Panc1 (cell line): ENCODE data around the gene CHP2. TPM values are rescaled to one million over a fixed set of nuclear protein-coding genes. Genes with fewer than 3 reads are reported as not detected.

Experiments used
- ATAC-seq: fragments of 200-7000 bp; cut with Tn5 transposase; 2 replicates; pipeline ENCODE4 v1.9.1; 2020; ENCODE audit warnings: mild to moderate bottlenecking, moderate library complexity
- BruUV-seq: library from RNA; stranded (reverse); fragments of 400-500 nt; replicated peaks from 2 replicates; lab custom pipeline; 2021; lab: Mats Ljungman, UMichigan
- CTCF ChIA-PET: fragments of 300-600 bp; sonication (Branson Sonifier 250); formaldehyde crosslinking; loops from one replicate; lab custom pipeline; 2022; ENCODE audit warnings: antibody characterized with exemption; lab: Charles Lee
- POLR2A ChIA-PET: fragments of 300-600 bp; sonication (Branson Sonifier 250); formaldehyde crosslinking; loops from one replicate; lab custom pipeline; 2022; ENCODE audit warnings: antibody characterized with exemption; lab: Charles Lee
- DNase-seq: peaks from one replicate; pipeline ENCODE4 v3.0.0-alpha.2; 2010; ENCODE audit warnings: low read depth, low spot score
- H3K27ac ChIP-seq: 2 replicates; pipeline ENCODE4 v1.5.1; 2011; ENCODE audit warnings: mild to moderate bottlenecking, low read length, inconsistent platforms
- H3K27me3 ChIP-seq: fragments of 200-500 bp; sonication (Bioruptor generic); 2 replicates; pipeline ENCODE4 v1.6.0; 2014; ENCODE audit warnings: low read length, inconsistent platforms; ENCODE audit not compliant: control insufficient read depth, insufficient read depth
- H3K36me3 ChIP-seq: fragments of 200-500 bp; sonication (Bioruptor generic); 2 replicates; pipeline ENCODE4 v1.5.1; 2014; ENCODE audit warnings: inconsistent platforms, mild to moderate bottlenecking, low read length, moderate library complexity; ENCODE audit not compliant: control insufficient read depth, insufficient read depth
- H3K4me1 ChIP-seq: 2 replicates; pipeline ENCODE4 v1.5.1; 2011; ENCODE audit warnings: inconsistent platforms, mild to moderate bottlenecking, low read length, moderate library complexity; ENCODE audit not compliant: control insufficient read depth, insufficient read depth
- H3K4me3 ChIP-seq, 2 experiments: 2 replicates each; pipeline ENCODE4 v1.5.1; 2011 to 2012; ENCODE audit warnings: low read depth in 2 of 2, low read length in 2 of 2, mild to moderate bottlenecking in 2 of 2, inconsistent platforms in 1 of 2, moderate library complexity in 1 of 2
- H3K9me3 ChIP-seq: fragments of 200-500 bp; sonication (Bioruptor generic); 2 replicates; pipeline ENCODE4 v1.5.1; 2014; ENCODE audit warnings: low read depth, mild to moderate bottlenecking, inconsistent platforms, low read length, moderate library complexity; ENCODE audit not compliant: control insufficient read depth, insufficient read depth
- CTCF ChIP-seq: fragments of 450-650 bp; IDR thresholded peaks from 2 replicates; pipeline ENCODE4 v1.5.1; 2017; ENCODE audit warnings: mild to moderate bottlenecking
- POLR2AphosphoS5 ChIP-seq: IDR thresholded peaks from 2 replicates; pipeline ENCODE4 v1.6.1; 2012; ENCODE audit warnings: mild to moderate bottlenecking, low read depth, low read length, moderate library complexity
- REST ChIP-seq, 2 experiments: IDR thresholded peaks; 2 replicates each; pipeline ENCODE4 v1.6.1; 2011 to 2012; ENCODE audit warnings: low read depth in 2 of 2, control low read depth in 1 of 2, low read length in 1 of 2, mild to moderate bottlenecking in 1 of 2, moderate library complexity in 1 of 2; ENCODE audit not compliant: insufficient read depth in 1 of 2
- SIN3A ChIP-seq: IDR thresholded peaks from 2 replicates; pipeline ENCODE4 v1.6.1; 2012; ENCODE audit warnings: low read depth, mild to moderate bottlenecking, low read length, moderate library complexity, borderline replicate concordance; ENCODE audit not compliant: insufficient read depth
- TCF7L2 ChIP-seq: IDR thresholded peaks from 2 replicates; pipeline ENCODE4 v1.6.1; 2011; ENCODE audit warnings: mild to moderate bottlenecking, low read depth, low read length, inconsistent platforms
- in situ Hi-C: cut with HindIII; loops from 2 replicates; pipeline ENCODE4 v1.10.0; 2016; ENCODE audit warnings: low sequenced_read_pairs, low pct_unique_long_range_greater_than_20kb
- intact Hi-C: fragments of 100-400 bp; cut with micrococcal nuclease; formaldehyde crosslinking; loops from one replicate; pipeline ENCODE4 v1.10.0; 2022; ENCODE audit not compliant: unreplicated experiment
- total RNA-seq: library from RNA; stranded (reverse); gene quantifications from one replicate; pipeline ENCODE4 v1.2.1, GENCODE V29; 2021; ENCODE audit not compliant: unreplicated experiment

CHP2 gene
- total RNA-seq, 1 experiment from 2014 or later: not detected

- ATAC-seq (no peak), DNase-seq (no peak)
- H3K4me1 ChIP-seq: no peaks in the 10 kb centered on the region
- H3K27ac ChIP-seq: no peak overlapping the region
- no peak for TF ChIP-seq CTCF
- TF ChIP-seq REST (IDR thresholded peaks at IDR 0.05; ENCODE audit: insufficient read depth in 1 of 2, low read depth in 2 of 2, low read length in 1 of 2): no peak
- no peak for TF ChIP-seq SIN3A
- TF ChIP-seq POLR2AphosphoS5: no peak
- TF ChIP-seq TCF7L2: no peak
- H3K27me3 ChIP-seq: no peaks in the 10 kb centered on the region
- intact Hi-C loops (no loop called here), in situ Hi-C loops (no loop called here)
- no TSS peak for BruUV-seq
- H3K4me3 ChIP-seq: no peak overlapping the region
- CTCF ChIA-PET: no interaction called here
- POLR2A ChIA-PET: no interaction called here
- no peaks in the 10 kb centered on the region for H3K36me3 ChIP-seq
- H3K9me3 ChIP-seq: peaks cover 4% of the 10 kb centered on the region; the same call in 1 of the 2 replicates
Observed at GRCh38 chr16:23706439-23706838, 48.4 kb upstream of the CHP2 start.

GRCh38 chr16:23709536-23709935 is 45.3 kb upstream of the CHP2 start:
- ATAC-seq (no peak), DNase-seq (no peak)
- CTCF ChIA-PET: no interaction called here
- Histone ChIP-seq H3K4me1 (no peaks in the 10 kb centered on the region), H3K4me3 (no peak overlapping the region), H3K27me3 (peaks cover 3% of the 10 kb centered on the region; the same call in 1 of the 2 replicates), H3K9me3 (peaks cover 4% of the 10 kb centered on the region; the same call in 1 of the 2 replicates), H3K27ac (no peak overlapping the region), H3K36me3 (no peaks in the 10 kb centered on the region)
- POLR2A ChIA-PET: no interaction called here
- intact Hi-C loops: no loop called here
- no TSS peak for BruUV-seq
- TF ChIP-seq CTCF: no peak
- in situ Hi-C loops: no loop called here
